ENCODE measurements around the gene VBP1.

DNA sequence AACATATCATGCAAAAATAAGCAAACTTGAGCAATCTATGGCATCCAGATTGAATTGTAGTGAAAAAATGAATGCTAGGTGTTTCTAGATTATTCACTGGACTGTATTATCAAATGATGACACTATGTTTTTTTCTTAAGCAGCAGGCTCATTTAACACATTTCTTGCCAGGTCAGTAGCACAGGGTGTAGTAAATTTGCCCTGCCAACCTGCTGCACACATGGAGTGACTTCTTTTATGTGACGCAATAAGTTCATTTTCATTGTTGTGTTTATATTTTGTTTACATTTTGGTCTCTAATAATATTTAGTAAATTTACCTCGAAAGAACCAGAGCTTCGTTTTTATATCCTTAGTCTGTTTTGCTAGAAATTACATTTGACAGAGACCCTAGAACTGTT, 9.5 kb downstream of the VBP1 start:
- TF ChIP-seq, protein P1, sequence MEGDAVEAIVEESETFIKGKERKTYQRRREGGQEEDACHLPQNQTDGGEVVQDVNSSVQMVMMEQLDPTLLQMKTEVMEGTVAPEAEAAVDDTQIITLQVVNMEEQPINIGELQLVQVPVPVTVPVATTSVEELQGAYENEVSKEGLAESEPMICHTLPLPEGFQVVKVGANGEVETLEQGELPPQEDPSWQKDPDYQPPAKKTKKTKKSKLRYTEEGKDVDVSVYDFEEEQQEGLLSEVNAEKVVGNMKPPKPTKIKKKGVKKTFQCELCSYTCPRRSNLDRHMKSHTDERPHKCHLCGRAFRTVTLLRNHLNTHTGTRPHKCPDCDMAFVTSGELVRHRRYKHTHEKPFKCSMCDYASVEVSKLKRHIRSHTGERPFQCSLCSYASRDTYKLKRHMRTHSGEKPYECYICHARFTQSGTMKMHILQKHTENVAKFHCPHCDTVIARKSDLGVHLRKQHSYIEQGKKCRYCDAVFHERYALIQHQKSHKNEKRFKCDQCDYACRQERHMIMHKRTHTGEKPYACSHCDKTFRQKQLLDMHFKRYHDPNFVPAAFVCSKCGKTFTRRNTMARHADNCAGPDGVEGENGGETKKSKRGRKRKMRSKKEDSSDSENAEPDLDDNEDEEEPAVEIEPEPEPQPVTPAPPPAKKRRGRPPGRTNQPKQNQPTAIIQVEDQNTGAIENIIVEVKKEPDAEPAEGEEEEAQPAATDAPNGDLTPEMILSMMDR (conservative IDR thresholded peaks at IDR 0.05; ENCODE audit: low read depth, low read length) = no peak
- no peak for TF ChIP-seq EZH2 (IDR thresholded peaks at IDR 0.05; ENCODE audit: low read length, unreplicated experiment)
- TF ChIP-seq EZH2phosphoT487 (IDR thresholded peaks at IDR 0.05; ENCODE audit: borderline replicate concordance, low read length) = no peak

Measured in PC-3 (cell line).